HCT116 (cell line): ENCODE measurements around the gene TXLNB.

ENCODE experiments used
- CEBPB ChIP-seq: IDR thresholded peaks from 2 replicates; pipeline ENCODE4 v1.6.1; 2012; ENCODE audit warnings: low read depth
- EGR1 ChIP-seq: IDR thresholded peaks from 2 replicates; pipeline ENCODE4 v1.6.1; 2012; ENCODE audit warnings: low read depth
- POLR2A ChIP-seq: IDR thresholded peaks from 2 replicates; pipeline ENCODE4 v1.7.0; 2011; ENCODE audit warnings: borderline replicate concordance; ENCODE audit not compliant: insufficient read depth, insufficient read length; ENCODE audit errors: extremely low read depth
- POLR2AphosphoS5 ChIP-seq: IDR thresholded peaks from 2 replicates; pipeline ENCODE4 v1.6.1; 2011; ENCODE audit warnings: mild to moderate bottlenecking, low read depth, low read length, moderate library complexity
- SP1 ChIP-seq: IDR thresholded peaks from 2 replicates; pipeline ENCODE4 v1.6.1; 2012; ENCODE audit warnings: low read depth
- ZNF274 ChIP-seq: fragments of 200-500 bp; sonication (Bioruptor generic); IDR thresholded peaks from 2 replicates; pipeline ENCODE4 v1.6.1; 2014; ENCODE audit warnings: mild to moderate bottlenecking, low read depth, low read length, inconsistent platforms
- TF ChIP-seq, protein P1 (sequence below), 3 experiments: fragments of 200-600 bp in 1 of 3; sonication (generic) in 1 of 3; IDR thresholded peaks in 2 of 3; conservative IDR thresholded peaks in 1 of 3; 2 replicates each; pipeline ENCODE4 v1.5.1; 2012 to 2017; ENCODE audit warnings: low read depth in 2 of 3, low read length in 2 of 3, antibody characterized with exemption in 1 of 3, borderline replicate concordance in 1 of 3, control low read depth in 1 of 3, mild to moderate bottlenecking in 1 of 3, mixed read lengths in 1 of 3, mixed run types in 1 of 3, moderate library complexity in 1 of 3; ENCODE audit not compliant: insufficient read depth in 1 of 3
- TF ChIP-seq, protein P2 (sequence below): IDR thresholded peaks from 2 replicates; pipeline ENCODE4 v1.6.1; 2011; ENCODE audit warnings: mild to moderate bottlenecking, low read length, moderate library complexity; ENCODE audit not compliant: insufficient replicate concordance; ENCODE audit errors: extremely low read depth
- TF ChIP-seq, protein P3 (sequence below): IDR thresholded peaks from 2 replicates; pipeline ENCODE4 v1.6.1; 2012; ENCODE audit warnings: low read depth

- TF ChIP-seq POLR2AphosphoS5 (no peak), EGR1 (no peak), SP1 (no peak), POLR2A (no peak), CEBPB (no peak), ZNF274 (no peak)
- TF ChIP-seq, protein P1, sequence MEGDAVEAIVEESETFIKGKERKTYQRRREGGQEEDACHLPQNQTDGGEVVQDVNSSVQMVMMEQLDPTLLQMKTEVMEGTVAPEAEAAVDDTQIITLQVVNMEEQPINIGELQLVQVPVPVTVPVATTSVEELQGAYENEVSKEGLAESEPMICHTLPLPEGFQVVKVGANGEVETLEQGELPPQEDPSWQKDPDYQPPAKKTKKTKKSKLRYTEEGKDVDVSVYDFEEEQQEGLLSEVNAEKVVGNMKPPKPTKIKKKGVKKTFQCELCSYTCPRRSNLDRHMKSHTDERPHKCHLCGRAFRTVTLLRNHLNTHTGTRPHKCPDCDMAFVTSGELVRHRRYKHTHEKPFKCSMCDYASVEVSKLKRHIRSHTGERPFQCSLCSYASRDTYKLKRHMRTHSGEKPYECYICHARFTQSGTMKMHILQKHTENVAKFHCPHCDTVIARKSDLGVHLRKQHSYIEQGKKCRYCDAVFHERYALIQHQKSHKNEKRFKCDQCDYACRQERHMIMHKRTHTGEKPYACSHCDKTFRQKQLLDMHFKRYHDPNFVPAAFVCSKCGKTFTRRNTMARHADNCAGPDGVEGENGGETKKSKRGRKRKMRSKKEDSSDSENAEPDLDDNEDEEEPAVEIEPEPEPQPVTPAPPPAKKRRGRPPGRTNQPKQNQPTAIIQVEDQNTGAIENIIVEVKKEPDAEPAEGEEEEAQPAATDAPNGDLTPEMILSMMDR (IDR thresholded peaks at IDR 0.05 in 2 of 3, conservative IDR thresholded peaks at IDR 0.05 in 1 of 3; ENCODE audit: borderline replicate concordance in 1 of 3, insufficient read depth in 1 of 3, low read depth in 2 of 3, low read length in 2 of 3): no peak
- TF ChIP-seq, protein P2, sequence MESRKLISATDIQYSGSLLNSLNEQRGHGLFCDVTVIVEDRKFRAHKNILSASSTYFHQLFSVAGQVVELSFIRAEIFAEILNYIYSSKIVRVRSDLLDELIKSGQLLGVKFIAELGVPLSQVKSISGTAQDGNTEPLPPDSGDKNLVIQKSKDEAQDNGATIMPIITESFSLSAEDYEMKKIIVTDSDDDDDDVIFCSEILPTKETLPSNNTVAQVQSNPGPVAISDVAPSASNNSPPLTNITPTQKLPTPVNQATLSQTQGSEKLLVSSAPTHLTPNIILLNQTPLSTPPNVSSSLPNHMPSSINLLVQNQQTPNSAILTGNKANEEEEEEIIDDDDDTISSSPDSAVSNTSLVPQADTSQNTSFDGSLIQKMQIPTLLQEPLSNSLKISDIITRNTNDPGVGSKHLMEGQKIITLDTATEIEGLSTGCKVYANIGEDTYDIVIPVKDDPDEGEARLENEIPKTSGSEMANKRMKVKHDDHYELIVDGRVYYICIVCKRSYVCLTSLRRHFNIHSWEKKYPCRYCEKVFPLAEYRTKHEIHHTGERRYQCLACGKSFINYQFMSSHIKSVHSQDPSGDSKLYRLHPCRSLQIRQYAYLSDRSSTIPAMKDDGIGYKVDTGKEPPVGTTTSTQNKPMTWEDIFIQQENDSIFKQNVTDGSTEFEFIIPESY: no peak
- TF ChIP-seq, protein P3, sequence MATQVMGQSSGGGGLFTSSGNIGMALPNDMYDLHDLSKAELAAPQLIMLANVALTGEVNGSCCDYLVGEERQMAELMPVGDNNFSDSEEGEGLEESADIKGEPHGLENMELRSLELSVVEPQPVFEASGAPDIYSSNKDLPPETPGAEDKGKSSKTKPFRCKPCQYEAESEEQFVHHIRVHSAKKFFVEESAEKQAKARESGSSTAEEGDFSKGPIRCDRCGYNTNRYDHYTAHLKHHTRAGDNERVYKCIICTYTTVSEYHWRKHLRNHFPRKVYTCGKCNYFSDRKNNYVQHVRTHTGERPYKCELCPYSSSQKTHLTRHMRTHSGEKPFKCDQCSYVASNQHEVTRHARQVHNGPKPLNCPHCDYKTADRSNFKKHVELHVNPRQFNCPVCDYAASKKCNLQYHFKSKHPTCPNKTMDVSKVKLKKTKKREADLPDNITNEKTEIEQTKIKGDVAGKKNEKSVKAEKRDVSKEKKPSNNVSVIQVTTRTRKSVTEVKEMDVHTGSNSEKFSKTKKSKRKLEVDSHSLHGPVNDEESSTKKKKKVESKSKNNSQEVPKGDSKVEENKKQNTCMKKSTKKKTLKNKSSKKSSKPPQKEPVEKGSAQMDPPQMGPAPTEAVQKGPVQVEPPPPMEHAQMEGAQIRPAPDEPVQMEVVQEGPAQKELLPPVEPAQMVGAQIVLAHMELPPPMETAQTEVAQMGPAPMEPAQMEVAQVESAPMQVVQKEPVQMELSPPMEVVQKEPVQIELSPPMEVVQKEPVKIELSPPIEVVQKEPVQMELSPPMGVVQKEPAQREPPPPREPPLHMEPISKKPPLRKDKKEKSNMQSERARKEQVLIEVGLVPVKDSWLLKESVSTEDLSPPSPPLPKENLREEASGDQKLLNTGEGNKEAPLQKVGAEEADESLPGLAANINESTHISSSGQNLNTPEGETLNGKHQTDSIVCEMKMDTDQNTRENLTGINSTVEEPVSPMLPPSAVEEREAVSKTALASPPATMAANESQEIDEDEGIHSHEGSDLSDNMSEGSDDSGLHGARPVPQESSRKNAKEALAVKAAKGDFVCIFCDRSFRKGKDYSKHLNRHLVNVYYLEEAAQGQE: no peak
These were observed 90.4 kb downstream of the TXLNB start for GRCh38 chr6:139201378-139201777.
